Measurements from ENCODE around the gene SIGLEC8.

- TF ChIP-seq CTCF (IDR thresholded peaks at IDR 0.05) (no peak), EP300 (IDR thresholded peaks at IDR 0.05) (no peak), POLR2A (IDR thresholded peaks at IDR 0.05) (no peak)
Measured at GRCh38 chr19:51433043-51433442, 25.2 kb downstream of the SIGLEC8 start.
